LNCAP (cell line): ENCODE results near the gene PRXL2B.
A peak's percentile ranks its signal among the peaks of the same experiment; 100 is the strongest.

Experiments
- CTCF ChIP-seq: fragments of 450-650 bp; IDR thresholded peaks from 2 replicates; pipeline ENCODE4 v1.5.1; 2017; ENCODE audit warnings: mild to moderate bottlenecking

PRXL2B gene

GRCh38 chr1:2586154-2587070 is at the start of gene PRXL2B:
Gene PRXL2B (plus strand): TSS chr1:2586777. CDS start chr1:2586886, 109 bp downstream.
- no peak for TF ChIP-seq CTCF

- no peak for TF ChIP-seq CTCF
Measured at GRCh38 chr1:2537784-2538115, 48.8 kb upstream of the PRXL2B start.

GRCh38 chr1:2538376-2538775 is 48.2 kb upstream of the PRXL2B start:
- no peak for TF ChIP-seq CTCF

- TF ChIP-seq CTCF: no peak
Measured at GRCh38 chr1:2538872-2539271, 47.7 kb upstream of the PRXL2B start.

- TF ChIP-seq CTCF: peak; percentile 24; the same call in 1 of the 2 replicates
Measured at GRCh38 chr1:2539312-2539907, 47.2 kb upstream of the PRXL2B start.

- TF ChIP-seq CTCF: no peak
Measured at GRCh38 chr1:2540816-2541492, 45.6 kb upstream of the PRXL2B start.

GRCh38 chr1:2541619-2542245 is 44.8 kb upstream of the PRXL2B start:
- TF ChIP-seq CTCF: no peak
